H1 (cell line): ENCODE results near the gene TBC1D9. TPM values are rescaled to one million over a fixed set of nuclear protein-coding genes. Genes with fewer than 3 reads are reported as not detected.

Experiments
- CTCF ChIA-PET: fragments of 300-600 bp; sonication (Branson Sonifier 250); formaldehyde crosslinking; loops from one replicate; lab custom pipeline; 2021; ENCODE audit not compliant: partially characterized antibody; lab: Charles Lee
- POLR2A ChIA-PET: fragments of 300-600 bp; sonication (Branson Sonifier 250); formaldehyde crosslinking; loops from one replicate; lab custom pipeline; 2021; ENCODE audit warnings: inconsistent platforms; ENCODE audit not compliant: partially characterized antibody; lab: Charles Lee
- DNase-seq, 2 experiments: peaks; one replicate each; pipeline versions ENCODE4 v3.0.0 to v3.0.0-alpha.2; 2010 to 2022; ENCODE audit warnings: low spot score in 2 of 2, low read depth in 1 of 2, mixed read lengths in 1 of 2
- FAIRE-seq: peaks from 2 replicates; lab custom pipeline; 2011; peaks lifted over from hg19 to GRCh38; lab: Jason Lieb, UNC
- H2AFZ ChIP-seq: 2 replicates; pipeline ENCODE4 v1.8.1; 2012; ENCODE audit warnings: low read length, inconsistent platforms
- H2AK5ac ChIP-seq: 2 replicates; pipeline ENCODE4 v1.6.1; 2013; ENCODE audit warnings: low read depth, low read length
- H2BK120ac ChIP-seq: replicated peaks from 2 replicates; pipeline ENCODE3; 2013; ENCODE audit warnings: low read depth, low read length, inconsistent platforms
- H2BK12ac ChIP-seq: 2 replicates; pipeline ENCODE4 v1.6.1; 2013; ENCODE audit warnings: low read depth, low read length
- H2BK15ac ChIP-seq: 2 replicates; pipeline ENCODE4 v1.6.1; 2013; ENCODE audit warnings: low read length
- H2BK20ac ChIP-seq: 2 replicates; pipeline ENCODE4 v1.6.1; 2013; ENCODE audit warnings: low read length
- H2BK5ac ChIP-seq: 2 replicates; pipeline ENCODE4 v1.6.1; 2013; ENCODE audit warnings: low read depth, low read length
- H3K14ac ChIP-seq: 2 replicates; pipeline ENCODE4 v1.6.1; 2013; ENCODE audit warnings: inconsistent platforms; ENCODE audit not compliant: insufficient read length
- H3K18ac ChIP-seq: 2 replicates; pipeline ENCODE4 v1.6.1; 2013; ENCODE audit warnings: low read length; ENCODE audit errors: extremely low read depth
- H3K23ac ChIP-seq: 2 replicates; pipeline ENCODE4 v1.6.1; 2013; ENCODE audit warnings: inconsistent platforms; ENCODE audit not compliant: insufficient read length
- H3K23me2 ChIP-seq: 2 replicates; pipeline ENCODE4 v1.6.1; 2013; ENCODE audit warnings: low read depth, low read length
- H3K27ac ChIP-seq: 2 replicates; pipeline ENCODE4 v1.6.1; 2011; ENCODE audit warnings: low read depth, low read length, inconsistent platforms
- H3K27me3 ChIP-seq, 4 experiments: replicated peaks in 1 of 4; 1 replicate in 1 of 4; 2 replicates in 3 of 4; pipeline versions ENCODE4 v1.6.1 to v1.8.1; 2011 to 2013; ENCODE audit warnings: low read length in 3 of 4, mild to moderate bottlenecking in 3 of 4, inconsistent platforms in 2 of 4, mixed read lengths in 2 of 4, moderate library complexity in 1 of 4; ENCODE audit not compliant: control insufficient read depth in 3 of 4, insufficient read depth in 3 of 4; ENCODE audit errors: extremely low read depth in 1 of 4
- H3K36me3 ChIP-seq, 4 experiments: 2 replicates each; pipeline versions ENCODE4 v1.6.1 to v1.8.1; 2011 to 2013; ENCODE audit warnings: mild to moderate bottlenecking in 4 of 4, low read length in 3 of 4, moderate library complexity in 2 of 4, control low read depth in 1 of 4, inconsistent platforms in 1 of 4; ENCODE audit not compliant: insufficient read depth in 4 of 4, control insufficient read depth in 2 of 4
- H3K4ac ChIP-seq: replicated peaks from 2 replicates; pipeline ENCODE3; 2013; ENCODE audit warnings: low read length, low read depth, mixed read lengths, inconsistent platforms; ENCODE audit not compliant: insufficient read length
- H3K4me1 ChIP-seq, 4 experiments: replicated peaks in 1 of 4; 1 replicate in 1 of 4; 2 replicates in 3 of 4; pipeline versions ENCODE4 v1.6.1 to v1.8.1; 2011 to 2013; ENCODE audit warnings: low read length in 3 of 4, inconsistent platforms in 2 of 4, mixed read lengths in 1 of 4; ENCODE audit not compliant: insufficient read depth in 4 of 4, control insufficient read depth in 3 of 4
- H3K4me2 ChIP-seq, 2 experiments: 2 replicates each; pipeline versions ENCODE4 v1.6.1 to v1.8.1; 2011 to 2013; ENCODE audit warnings: low read depth in 2 of 2, low read length in 2 of 2, control low read depth in 1 of 2, inconsistent platforms in 1 of 2, mild to moderate bottlenecking in 1 of 2; ENCODE audit not compliant: insufficient read depth in 1 of 2
- H3K4me3 ChIP-seq, 4 experiments: fragments of 200-600, 300-600 bp in 1 of 4; sonication (generic), shearing (Covaris generic), sonication (Bioruptor Twin) in 1 of 4; 2 replicates each; pipeline versions ENCODE4 v1.5.1 to v1.8.1; 2011 to 2016; ENCODE audit warnings: low read length in 4 of 4, low read depth in 3 of 4, control low read depth in 2 of 4, inconsistent platforms in 2 of 4, mild to moderate bottlenecking in 2 of 4, mixed read lengths in 1 of 4, moderate library complexity in 1 of 4; ENCODE audit not compliant: insufficient read depth in 2 of 4; ENCODE audit errors: extremely low read depth in 1 of 4
- H3K56ac ChIP-seq: replicated peaks from 2 replicates; pipeline ENCODE3; 2013; ENCODE audit warnings: low read depth, mild to moderate bottlenecking, mixed read lengths, low read length, inconsistent platforms; ENCODE audit not compliant: insufficient read length
- H3K79me1 ChIP-seq: 2 replicates; pipeline ENCODE4 v1.6.1; 2013; ENCODE audit warnings: low read depth, low read length, control low read depth
- H3K79me2 ChIP-seq, 2 experiments: 2 replicates each; pipeline versions ENCODE4 v1.6.1 to v1.8.1; 2012 to 2013; ENCODE audit warnings: low read length in 2 of 2, mild to moderate bottlenecking in 2 of 2, inconsistent platforms in 1 of 2; ENCODE audit not compliant: insufficient read depth in 2 of 2, control insufficient read depth in 1 of 2
- H3K9ac ChIP-seq, 4 experiments: replicated peaks in 1 of 4; 1 replicate in 1 of 4; 2 replicates in 3 of 4; pipeline versions ENCODE4 v1.6.1 to v1.8.1; 2011 to 2013; ENCODE audit warnings: low read depth in 3 of 4, low read length in 3 of 4, control low read depth in 2 of 4, mild to moderate bottlenecking in 2 of 4, moderate library complexity in 2 of 4, inconsistent platforms in 1 of 4; ENCODE audit errors: extremely low read depth in 1 of 4
- H3K9me3 ChIP-seq, 2 experiments: 2 replicates each; pipeline versions ENCODE4 v1.6.1 to v1.8.1; 2012 to 2013; ENCODE audit warnings: mild to moderate bottlenecking in 2 of 2, moderate library complexity in 2 of 2, control low read depth in 1 of 2, inconsistent platforms in 1 of 2, low read depth in 1 of 2, low read length in 1 of 2, mixed read lengths in 1 of 2; ENCODE audit not compliant: insufficient read depth in 2 of 2
- H4K20me1 ChIP-seq, 2 experiments: replicated peaks in 1 of 2; 2 replicates each; pipeline versions ENCODE3 to v1.8.1; 2011 to 2013; ENCODE audit warnings: inconsistent platforms in 2 of 2, low read length in 2 of 2, mild to moderate bottlenecking in 1 of 2; ENCODE audit not compliant: insufficient read depth in 2 of 2, control insufficient read depth in 1 of 2
- H4K5ac ChIP-seq: 2 replicates; pipeline ENCODE4 v1.6.1; 2013; ENCODE audit warnings: low read length, low read depth, mixed read lengths, inconsistent platforms; ENCODE audit not compliant: insufficient read length
- H4K8ac ChIP-seq: 2 replicates; pipeline ENCODE4 v1.8.0; 2013; ENCODE audit warnings: mild to moderate bottlenecking, moderate library complexity, low read length, inconsistent platforms; ENCODE audit not compliant: insufficient read depth; ENCODE audit errors: extremely low read depth
- H4K91ac ChIP-seq: replicated peaks from 2 replicates; pipeline ENCODE3; 2013; ENCODE audit warnings: low read length, mixed read lengths, inconsistent platforms; ENCODE audit not compliant: insufficient read length
- BRCA1 ChIP-seq: IDR thresholded peaks from 2 replicates; pipeline ENCODE4 v1.6.1; 2012; ENCODE audit warnings: low read depth, low read length, improper control_type of control experiment
- CBX8 ChIP-seq: fragments of 300-800, 300-1000 bp; sonication (generic); IDR thresholded peaks from 2 replicates; pipeline ENCODE4 v1.7.1; 2016; ENCODE audit warnings: low read depth, low read length, borderline replicate concordance
- GABPA ChIP-seq: IDR thresholded peaks from 2 replicates; pipeline ENCODE4 v1.6.1; 2011; ENCODE audit warnings: mild to moderate bottlenecking, low read length, moderate library complexity, borderline replicate concordance; ENCODE audit not compliant: insufficient read depth
- JUN ChIP-seq: IDR thresholded peaks from 2 replicates; pipeline ENCODE4 v1.6.1; 2011; ENCODE audit warnings: low read depth, mild to moderate bottlenecking, improper control_type of control experiment, low read length
- JUND ChIP-seq: IDR thresholded peaks from 2 replicates; pipeline ENCODE4 v1.6.1; 2011; ENCODE audit warnings: mild to moderate bottlenecking, improper control_type of control experiment, low read length
- NANOG ChIP-seq: IDR thresholded peaks from 2 replicates; pipeline ENCODE4 v1.6.1; 2011; ENCODE audit warnings: low read length, low read depth, mild to moderate bottlenecking, inconsistent platforms; ENCODE audit not compliant: insufficient read depth, poor library complexity, severe bottlenecking
- SAP30 ChIP-seq: fragments of 300-600 bp; sonication (generic); IDR thresholded peaks from 2 replicates; pipeline ENCODE4 v1.7.1; 2012; ENCODE audit warnings: low read length, moderate library complexity, mild to moderate bottlenecking, inconsistent platforms; ENCODE audit not compliant: insufficient read depth, insufficient replicate concordance
- SP4 ChIP-seq: IDR thresholded peaks from 2 replicates; pipeline ENCODE4 v1.6.1; 2012; ENCODE audit warnings: low read length, inconsistent platforms
- SUZ12 ChIP-seq: fragments of 200-600 bp; sonication (generic); IDR thresholded peaks from 2 replicates; pipeline ENCODE4 v1.6.1; 2012; ENCODE audit warnings: mild to moderate bottlenecking, inconsistent platforms, low read length, moderate library complexity, mixed read lengths
- TEAD4 ChIP-seq: IDR thresholded peaks from 2 replicates; pipeline ENCODE4 v1.6.1; 2012; ENCODE audit warnings: low read depth, low read length, inconsistent platforms, mixed read lengths
- ZNF274 ChIP-seq: IDR thresholded peaks from 2 replicates; pipeline ENCODE4 v1.7.0; 2012; ENCODE audit warnings: low read length, borderline replicate concordance; ENCODE audit errors: extremely low read depth
- WGBS, 2 experiments: shearing (Covaris generic) in 1 of 2; methylation state at CpG; one replicate each; pipeline versions ENCODE4 v1.1.6 to v1.1.7; 2013 to 2015; ENCODE audit warnings: low lambda C conversion rate in 2 of 2, mixed read lengths in 2 of 2, inconsistent platforms in 1 of 2, low coverage in 1 of 2, missing lambda C conversion rate in 1 of 2; ENCODE audit not compliant: insufficient replicate concordance in 2 of 2, insufficient coverage in 1 of 2, insufficient read length in 1 of 2; ENCODE audit errors: extremely low coverage in 1 of 2, missing lambda C conversion rate in 1 of 2; 5-methylcytosine and 5-hydroxymethylcytosine counted together
- polyA plus RNA-seq, 7 experiments: library from polyadenylated mRNA; depleted of rRNA in 3 of 7; stranded (reverse) in 5 of 7; unstranded in 2 of 7; fragments of >200 nt in 5 of 7; fragments of 200-250 nt in 2 of 7; gene quantifications; 1 replicate in 5 of 7; 2 replicates in 1 of 7; 4 replicates in 1 of 7; pipeline versions ENCODE4 v1.2.1 to v1.2.3, GENCODE V29; 2011 to 2013; ENCODE audit warnings: missing spikeins in 2 of 7, mixed read lengths in 2 of 7
- total RNA-seq: library from RNA; stranded (reverse); fragmentation: NEBNext Ultra II Directional; extraction: Animal tissue kit (Norgen Biotek cat#: 25700); gene quantifications from 2 replicates; pipeline ENCODE4 v1.2.1, GENCODE V29; 2021
- TF ChIP-seq, protein P1 (sequence below): IDR thresholded peaks from 2 replicates; pipeline ENCODE4 v1.6.1; 2011; ENCODE audit warnings: low read depth, mild to moderate bottlenecking, low read length; ENCODE audit not compliant: insufficient read depth
- TF ChIP-seq, protein P2 (sequence below): IDR thresholded peaks from 2 replicates; pipeline ENCODE4 v1.6.1; 2011; ENCODE audit warnings: low read length, improper control_type of control experiment

TBC1D9 gene
- total and polyA plus RNA-seq, 2 of the 8 experiments (the other 6 are each of a cell fraction or from before 2014, with no cell fraction given): 0.94 to 1.0 TPM

DNA sequence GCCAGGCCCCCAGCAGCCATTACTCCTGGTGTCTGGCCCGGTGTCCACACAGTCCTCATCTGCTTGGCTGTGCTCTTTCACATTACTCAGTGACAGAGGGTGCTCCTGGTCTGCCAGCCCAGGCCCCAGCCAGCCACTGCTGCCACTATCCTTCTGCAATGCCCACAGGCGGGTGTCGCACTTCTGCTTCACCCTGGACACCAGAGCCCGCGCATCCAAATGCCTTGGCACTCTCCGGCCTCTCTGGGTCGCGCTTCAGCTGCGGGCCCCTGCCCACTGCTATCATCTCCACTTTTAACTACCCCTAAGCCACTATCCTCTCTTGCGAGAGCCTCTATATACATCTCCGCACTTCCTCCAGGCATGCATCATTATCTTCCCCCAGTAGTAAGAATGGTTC, 111.0 kb downstream of the TBC1D9 start:
- no peak overlapping the region for H3K23ac ChIP-seq
- H2BK12ac ChIP-seq: no peak overlapping the region
- no peak overlapping the region for H4K5ac ChIP-seq
- H3K36me3 ChIP-seq: no peaks in the 10 kb centered on the region
- no peak overlapping the region for H2BK15ac ChIP-seq
- no peak overlapping the region for H3K4me2 ChIP-seq
- H3K79me1 ChIP-seq: no peaks in the 10 kb centered on the region
- no peak overlapping the region for H3K14ac ChIP-seq
- no peak for DNase-seq
- no peak overlapping the region for H3K27ac ChIP-seq
- no peaks in the 10 kb centered on the region for H4K20me1 ChIP-seq
- H3K9me3 ChIP-seq: no peaks in the 10 kb centered on the region
- CTCF ChIA-PET: interaction anchor here (0.7 to 1.8 kb wide), 3 partner anchors 9 to 205 kb away, joined by 3 to 6 read pairs (median 4); partner anchors contain the start of gene UCP1
- no peak overlapping the region for H4K8ac ChIP-seq
- H3K23me2 ChIP-seq: 0 out of 2 replicates have a peak, but pooled peaks cover 1% of the 10 kb centered on the region
- H2BK120ac ChIP-seq: no peak overlapping the region
- H4K91ac ChIP-seq: no peak overlapping the region
- no peak overlapping the region for H2BK20ac ChIP-seq
- no peak overlapping the region for H3K56ac ChIP-seq
- no peak overlapping the region for H2AFZ ChIP-seq
- POLR2A ChIA-PET: no interaction called here
- 96% methylated on average over 11 of the region's 11 CpGs; no CpG with 5 or more reads in 1 of the 2 experiments for WGBS, 2 experiments
- H3K79me2 ChIP-seq: no peaks in the 10 kb centered on the region
- no peak overlapping the region for H3K4ac ChIP-seq
- no peak overlapping the region for H3K9ac ChIP-seq
- H3K4me3 ChIP-seq: no peak overlapping the region
- FAIRE-seq: no peak
- H3K4me1 ChIP-seq: peaks cover 0 to 4% (median under 1%) of the 10 kb centered on the region in 4 experiments; a peak in 5 of 7 replicates
- no peak overlapping the region for H2BK5ac ChIP-seq
- no peak overlapping the region for H2AK5ac ChIP-seq
- H3K27me3 ChIP-seq: no peaks in the 10 kb centered on the region
- no peak overlapping the region for H3K18ac ChIP-seq
- TF ChIP-seq NANOG (no peak), SP4 (no peak), JUND (no peak), SUZ12 (no peak), CBX8 (no peak), GABPA (no peak), BRCA1 (no peak), SAP30 (no peak), TEAD4 (no peak), ZNF274 (no peak), JUN (no peak)
- TF ChIP-seq, protein P1, sequence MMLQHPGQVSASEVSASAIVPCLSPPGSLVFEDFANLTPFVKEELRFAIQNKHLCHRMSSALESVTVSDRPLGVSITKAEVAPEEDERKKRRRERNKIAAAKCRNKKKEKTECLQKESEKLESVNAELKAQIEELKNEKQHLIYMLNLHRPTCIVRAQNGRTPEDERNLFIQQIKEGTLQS: no peak
- TF ChIP-seq, protein P2, sequence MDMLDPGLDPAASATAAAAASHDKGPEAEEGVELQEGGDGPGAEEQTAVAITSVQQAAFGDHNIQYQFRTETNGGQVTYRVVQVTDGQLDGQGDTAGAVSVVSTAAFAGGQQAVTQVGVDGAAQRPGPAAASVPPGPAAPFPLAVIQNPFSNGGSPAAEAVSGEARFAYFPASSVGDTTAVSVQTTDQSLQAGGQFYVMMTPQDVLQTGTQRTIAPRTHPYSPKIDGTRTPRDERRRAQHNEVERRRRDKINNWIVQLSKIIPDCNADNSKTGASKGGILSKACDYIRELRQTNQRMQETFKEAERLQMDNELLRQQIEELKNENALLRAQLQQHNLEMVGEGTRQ: no peak
